ENCODE data around the gene CHN1.

DNA sequence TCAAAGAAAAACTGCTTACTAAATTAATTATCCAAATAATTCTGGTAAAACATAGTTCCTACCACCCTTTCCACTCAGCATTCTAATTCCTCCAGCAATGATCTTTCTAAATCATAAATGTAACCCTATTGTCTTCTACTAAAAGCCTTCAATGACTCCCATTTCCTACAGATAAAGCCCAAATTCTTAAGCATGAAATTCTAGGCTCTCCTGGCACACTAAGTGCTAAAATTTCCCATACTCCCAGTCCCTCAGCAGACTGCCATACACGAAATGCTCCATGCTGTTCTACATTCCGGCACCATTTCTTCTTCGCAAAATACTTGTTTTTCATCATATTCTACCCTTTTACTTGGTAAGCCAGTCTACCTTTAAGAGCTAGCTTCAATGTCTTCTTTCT, 96.9 kb downstream of the CHN1 start:
- TF ChIP-seq, protein P1, sequence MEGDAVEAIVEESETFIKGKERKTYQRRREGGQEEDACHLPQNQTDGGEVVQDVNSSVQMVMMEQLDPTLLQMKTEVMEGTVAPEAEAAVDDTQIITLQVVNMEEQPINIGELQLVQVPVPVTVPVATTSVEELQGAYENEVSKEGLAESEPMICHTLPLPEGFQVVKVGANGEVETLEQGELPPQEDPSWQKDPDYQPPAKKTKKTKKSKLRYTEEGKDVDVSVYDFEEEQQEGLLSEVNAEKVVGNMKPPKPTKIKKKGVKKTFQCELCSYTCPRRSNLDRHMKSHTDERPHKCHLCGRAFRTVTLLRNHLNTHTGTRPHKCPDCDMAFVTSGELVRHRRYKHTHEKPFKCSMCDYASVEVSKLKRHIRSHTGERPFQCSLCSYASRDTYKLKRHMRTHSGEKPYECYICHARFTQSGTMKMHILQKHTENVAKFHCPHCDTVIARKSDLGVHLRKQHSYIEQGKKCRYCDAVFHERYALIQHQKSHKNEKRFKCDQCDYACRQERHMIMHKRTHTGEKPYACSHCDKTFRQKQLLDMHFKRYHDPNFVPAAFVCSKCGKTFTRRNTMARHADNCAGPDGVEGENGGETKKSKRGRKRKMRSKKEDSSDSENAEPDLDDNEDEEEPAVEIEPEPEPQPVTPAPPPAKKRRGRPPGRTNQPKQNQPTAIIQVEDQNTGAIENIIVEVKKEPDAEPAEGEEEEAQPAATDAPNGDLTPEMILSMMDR (IDR thresholded peaks at IDR 0.05): no peak
- TF ChIP-seq EZH2phosphoT487 (IDR thresholded peaks at IDR 0.05): no peak

All from neural progenitor cell (in vitro differentiated cells).